A549 (cell line): ENCODE data around the gene KCNK16. TPM values are rescaled to one million over a fixed set of nuclear protein-coding genes. Genes with fewer than 3 reads are reported as not detected.

Source experiments
- ATAC-seq, 2 experiments: fragments of 200-7000 bp in 1 of 2; fragments of >200 bp in 1 of 2; cut with Nextera tagmentation in 1 of 2; cut with Tn5 transposase in 1 of 2; 3 replicates each; pipeline versions ENCODE4 v1.8.0 to v1.9.1; 2018 to 2020; ENCODE audit warnings: mild to moderate bottlenecking in 1 of 2, moderate library complexity in 1 of 2
- CTCF ChIA-PET: fragments of 300-600 bp; sonication (Branson Sonifier 250); formaldehyde crosslinking; extraction: SDS; loops from one replicate; lab custom pipeline; 2021; ENCODE audit warnings: antibody characterized with exemption, inconsistent platforms; lab: Yijun Ruan, JAX
- POLR2A ChIA-PET: fragments of 350-600 bp; formaldehyde crosslinking; extraction: SDS; loops from one replicate; lab custom pipeline; 2021; ENCODE audit warnings: antibody characterized with exemption, inconsistent platforms; lab: Yijun Ruan, JAX
- DNase-seq, 2 experiments: peaks; one replicate each; pipeline versions ENCODE4 v3.0.0 to v3.0.0-alpha.2; 2011 to 2016; ENCODE audit warnings: low read depth in 1 of 2, low spot score in 1 of 2
- FAIRE-seq: peaks from 2 replicates; lab custom pipeline; 2011; peaks lifted over from hg19 to GRCh38; lab: Jason Lieb, UNC
- H3K27ac ChIP-seq, 2 experiments: fragments of >200 bp; sonication (Bioruptor Twin); formaldehyde crosslinking; 3 replicates each; pipeline ENCODE4 v1.5.1; 2016 to 2017
- H3K4me1 ChIP-seq: fragments of >200 bp; sonication (Bioruptor Twin); formaldehyde crosslinking; 3 replicates; pipeline ENCODE4 v1.6.1; 2016
- H3K4me2 ChIP-seq: fragments of >200 bp; sonication (Bioruptor Twin); formaldehyde crosslinking; 3 replicates; pipeline ENCODE4 v1.6.1; 2016
- H3K4me3 ChIP-seq: fragments of >200 bp; sonication (Bioruptor Twin); formaldehyde crosslinking; 3 replicates; pipeline ENCODE4 v1.5.1; 2016
- H3K9me3 ChIP-seq: fragments of >200 bp; sonication (Bioruptor Twin); formaldehyde crosslinking; 3 replicates; pipeline ENCODE4 v1.6.1; 2016
- BHLHE40 ChIP-seq: IDR thresholded peaks from 2 replicates; pipeline ENCODE4 v1.6.1; 2012; ENCODE audit warnings: low read depth, low read length, inconsistent platforms
- CBX8 ChIP-seq: fragments of 200-600 bp; sonication (generic); IDR thresholded peaks from 2 replicates; pipeline ENCODE4 v1.6.1; 2016
- E2F6 ChIP-seq: IDR thresholded peaks from 2 replicates; pipeline ENCODE4 v1.6.1; 2012; ENCODE audit warnings: low read depth, borderline replicate concordance
- EHF ChIP-seq: fragments of 250-450 bp; sonication (Bioruptor Pico); IDR thresholded peaks from 2 replicates; pipeline ENCODE4 v1.5.0; 2020; ENCODE audit warnings: mild to moderate bottlenecking
- EHMT2 ChIP-seq: fragments of 200-600 bp; sonication (generic); IDR thresholded peaks from 2 replicates; pipeline ENCODE4 v1.6.1; 2016; ENCODE audit warnings: antibody characterized with exemption, low read depth, mild to moderate bottlenecking, moderate library complexity
- EP300 ChIP-seq, 2 experiments: fragments of >200 bp; sonication (Bioruptor Twin); formaldehyde crosslinking; IDR thresholded peaks; 2 replicates in 1 of 2; 3 replicates in 1 of 2; pipeline ENCODE4 v1.6.1; 2016 to 2017
- FOSB ChIP-seq: fragments of 250-450 bp; sonication (Bioruptor Pico); IDR thresholded peaks from 2 replicates; pipeline ENCODE4 v1.5.0; 2020; ENCODE audit warnings: mild to moderate bottlenecking, moderate library complexity
- FOSL2 ChIP-seq, 2 experiments: fragments of 450-650 bp in 1 of 2; fragments of >200 bp in 1 of 2; sonication (Bioruptor Twin) in 1 of 2; formaldehyde crosslinking; IDR thresholded peaks; 2 replicates each; pipeline versions ENCODE4 v1.5.0 to v1.6.1; 2016 to 2020; ENCODE audit warnings: mild to moderate bottlenecking in 1 of 2, moderate library complexity in 1 of 2
- GATA3 ChIP-seq: IDR thresholded peaks from 2 replicates; pipeline ENCODE4 v1.6.1; 2012; ENCODE audit warnings: borderline replicate concordance
- HDAC2 ChIP-seq: fragments of 200-600 bp; sonication (generic); IDR thresholded peaks from 2 replicates; pipeline ENCODE4 v1.6.1; 2016
- HOXB5 ChIP-seq: fragments of 250-450 bp; sonication (Bioruptor Pico); IDR thresholded peaks from 2 replicates; pipeline ENCODE4 v1.5.0; 2020; ENCODE audit warnings: mild to moderate bottlenecking, moderate library complexity
- JUN ChIP-seq, 2 experiments: fragments of >200 bp; sonication (Bioruptor Twin); formaldehyde crosslinking; IDR thresholded peaks; 2 replicates in 1 of 2; 3 replicates in 1 of 2; pipeline ENCODE4 v1.6.1; 2016 to 2017
- JUNB ChIP-seq: fragments of >200 bp; sonication (Bioruptor Twin); formaldehyde crosslinking; IDR thresholded peaks from 2 replicates; pipeline ENCODE4 v1.6.1; 2016
- KDM1A ChIP-seq: fragments of 200-600 bp; sonication (generic); IDR thresholded peaks from 2 replicates; pipeline ENCODE4 v1.6.1; 2016; ENCODE audit warnings: low read depth, mild to moderate bottlenecking
- KDM5A ChIP-seq: fragments of 200-600 bp; sonication (generic); IDR thresholded peaks from 2 replicates; pipeline ENCODE4 v1.6.1; 2016; ENCODE audit warnings: antibody characterized with exemption, mild to moderate bottlenecking
- MAFK ChIP-seq: fragments of 450-650 bp; IDR thresholded peaks from 2 replicates; pipeline ENCODE4 v1.6.1; 2014; ENCODE audit not compliant: partially characterized antibody
- MAX ChIP-seq: IDR thresholded peaks from 2 replicates; pipeline ENCODE4 v1.6.1; 2012
- NFE2L2 ChIP-seq: fragments of 150-350 bp; conservative IDR thresholded peaks from 2 replicates; pipeline ENCODE4 v1.6.1; 2014; ENCODE audit warnings: low read length
- NR3C1 ChIP-seq: fragments of >200 bp; sonication (Bioruptor Twin); formaldehyde crosslinking; IDR thresholded peaks from 3 replicates; pipeline ENCODE4 v1.6.1; 2017
- POLR2A ChIP-seq: IDR thresholded peaks from 2 replicates; pipeline ENCODE4 v1.6.1; 2012; ENCODE audit warnings: mild to moderate bottlenecking, low read length
- RAD21 ChIP-seq, 2 experiments: fragments of >200 bp in 1 of 2; sonication (Bioruptor Twin) in 1 of 2; formaldehyde crosslinking in 1 of 2; IDR thresholded peaks in 1 of 2; conservative IDR thresholded peaks in 1 of 2; 2 replicates in 1 of 2; 3 replicates in 1 of 2; pipeline ENCODE4 v1.6.1; 2012 to 2018; ENCODE audit warnings: inconsistent platforms in 1 of 2
- RCOR1 ChIP-seq: fragments of 150-350 bp; IDR thresholded peaks from 2 replicates; pipeline ENCODE4 v1.6.1; 2014; ENCODE audit warnings: antibody characterized with exemption, low read length, low read depth
- RFX5 ChIP-seq: fragments of 450-650 bp; IDR thresholded peaks from 2 replicates; pipeline ENCODE4 v1.7.1; 2014; ENCODE audit warnings: antibody characterized with exemption, mild to moderate bottlenecking, moderate library complexity
- SMC3 ChIP-seq: fragments of >200 bp; sonication (Bioruptor Twin); formaldehyde crosslinking; IDR thresholded peaks from 3 replicates; pipeline ENCODE4 v1.6.1; 2018; ENCODE audit warnings: inconsistent platforms
- SREBF2 ChIP-seq: fragments of 450-650 bp; IDR thresholded peaks from 2 replicates; pipeline ENCODE4 v1.6.1; 2014; ENCODE audit warnings: mild to moderate bottlenecking, moderate library complexity
- ZFP36 ChIP-seq: fragments of 450-650 bp; IDR thresholded peaks from 2 replicates; pipeline ENCODE4 v1.6.1; 2014; ENCODE audit warnings: borderline replicate concordance; ENCODE audit not compliant: partially characterized antibody
- WGBS: methylation state at CpG from one replicate; pipeline ENCODE4 v1.1.6; 2017; ENCODE audit errors: missing lambda C conversion rate; 5-methylcytosine and 5-hydroxymethylcytosine counted together
- polyA plus RNA-seq, 4 experiments: library from polyadenylated mRNA; depleted of rRNA in 3 of 4; stranded (reverse); fragments of >200 nt; fragmentation: RNase III in 1 of 4; extraction: RNeasy Plus Mini Kit Qiagen cat#74134 plus additional on column Dnase treatment in 1 of 4; gene quantifications; 2 replicates in 3 of 4; 3 replicates in 1 of 4; pipeline ENCODE4 v1.2.3, GENCODE V29; 2011 to 2017
- TF ChIP-seq, protein P1 (sequence below): fragments of 200-600 bp; sonication (generic); IDR thresholded peaks from 2 replicates; pipeline ENCODE4 v1.6.1; 2016; ENCODE audit warnings: antibody characterized with exemption, mild to moderate bottlenecking, moderate library complexity

Gene KCNK16
- polyA plus RNA-seq, 2 of the 4 experiments (the other 2 are of a cell fraction) = not detected

DNA sequence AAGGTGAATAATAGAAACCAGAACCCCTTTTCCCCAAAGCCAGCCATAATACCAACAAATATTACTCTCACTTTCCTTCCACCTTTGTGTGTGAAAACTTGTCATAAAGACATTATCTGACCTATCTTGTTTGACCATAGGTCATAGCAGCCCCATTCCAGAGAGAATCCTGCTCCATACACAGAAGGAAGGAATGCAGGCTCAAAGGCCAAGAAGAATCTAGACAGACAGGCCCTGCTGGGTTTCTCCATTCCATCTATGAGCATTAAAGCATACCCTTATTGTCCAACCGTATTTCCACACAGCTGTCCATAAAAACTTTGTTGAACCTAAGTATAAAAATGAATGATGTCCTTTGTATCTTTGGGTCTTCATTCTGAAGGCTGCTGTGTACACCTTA lies 52.5 kb downstream of the KCNK16 start:
- no peak overlapping the region for H3K27ac ChIP-seq
- H3K4me3 ChIP-seq = no peak overlapping the region
- TF ChIP-seq JUNB = no peak
- TF ChIP-seq RCOR1 = no peak
- TF ChIP-seq NR3C1 = no peak
- no peak for TF ChIP-seq RFX5
- TF ChIP-seq SMC3 = no peak
- TF ChIP-seq POLR2A = no peak
- TF ChIP-seq HDAC2 = no peak
- no peak for TF ChIP-seq GATA3
- no peak for TF ChIP-seq KDM1A
- no peak for TF ChIP-seq ZFP36
- no peak for TF ChIP-seq JUN (IDR thresholded peaks at IDR 0.05)
- no peak for TF ChIP-seq KDM5A
- TF ChIP-seq MAFK = no peak
- no peak for TF ChIP-seq RAD21 (conservative IDR thresholded peaks at IDR 0.05 in 1 of 2, IDR thresholded peaks at IDR 0.05 in 1 of 2)
- TF ChIP-seq, protein P1, sequence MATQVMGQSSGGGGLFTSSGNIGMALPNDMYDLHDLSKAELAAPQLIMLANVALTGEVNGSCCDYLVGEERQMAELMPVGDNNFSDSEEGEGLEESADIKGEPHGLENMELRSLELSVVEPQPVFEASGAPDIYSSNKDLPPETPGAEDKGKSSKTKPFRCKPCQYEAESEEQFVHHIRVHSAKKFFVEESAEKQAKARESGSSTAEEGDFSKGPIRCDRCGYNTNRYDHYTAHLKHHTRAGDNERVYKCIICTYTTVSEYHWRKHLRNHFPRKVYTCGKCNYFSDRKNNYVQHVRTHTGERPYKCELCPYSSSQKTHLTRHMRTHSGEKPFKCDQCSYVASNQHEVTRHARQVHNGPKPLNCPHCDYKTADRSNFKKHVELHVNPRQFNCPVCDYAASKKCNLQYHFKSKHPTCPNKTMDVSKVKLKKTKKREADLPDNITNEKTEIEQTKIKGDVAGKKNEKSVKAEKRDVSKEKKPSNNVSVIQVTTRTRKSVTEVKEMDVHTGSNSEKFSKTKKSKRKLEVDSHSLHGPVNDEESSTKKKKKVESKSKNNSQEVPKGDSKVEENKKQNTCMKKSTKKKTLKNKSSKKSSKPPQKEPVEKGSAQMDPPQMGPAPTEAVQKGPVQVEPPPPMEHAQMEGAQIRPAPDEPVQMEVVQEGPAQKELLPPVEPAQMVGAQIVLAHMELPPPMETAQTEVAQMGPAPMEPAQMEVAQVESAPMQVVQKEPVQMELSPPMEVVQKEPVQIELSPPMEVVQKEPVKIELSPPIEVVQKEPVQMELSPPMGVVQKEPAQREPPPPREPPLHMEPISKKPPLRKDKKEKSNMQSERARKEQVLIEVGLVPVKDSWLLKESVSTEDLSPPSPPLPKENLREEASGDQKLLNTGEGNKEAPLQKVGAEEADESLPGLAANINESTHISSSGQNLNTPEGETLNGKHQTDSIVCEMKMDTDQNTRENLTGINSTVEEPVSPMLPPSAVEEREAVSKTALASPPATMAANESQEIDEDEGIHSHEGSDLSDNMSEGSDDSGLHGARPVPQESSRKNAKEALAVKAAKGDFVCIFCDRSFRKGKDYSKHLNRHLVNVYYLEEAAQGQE = no peak
- no peak for TF ChIP-seq HOXB5 (CRISPR knock-in tag)
- no peak for TF ChIP-seq EHF (CRISPR knock-in tag)
- TF ChIP-seq BHLHE40 = no peak
- CTCF ChIA-PET = no interaction called here
- POLR2A ChIA-PET = no interaction called here
- no peak for DNase-seq
- ATAC-seq = no peak
- FAIRE-seq = no peak
- H3K9me3 ChIP-seq = no peaks in the 10 kb centered on the region
- no peak overlapping the region for H3K4me2 ChIP-seq
- WGBS = 48% methylated on average over 1 of the region's 1 CpG
- H3K4me1 ChIP-seq = no peaks in the 10 kb centered on the region

DNA sequence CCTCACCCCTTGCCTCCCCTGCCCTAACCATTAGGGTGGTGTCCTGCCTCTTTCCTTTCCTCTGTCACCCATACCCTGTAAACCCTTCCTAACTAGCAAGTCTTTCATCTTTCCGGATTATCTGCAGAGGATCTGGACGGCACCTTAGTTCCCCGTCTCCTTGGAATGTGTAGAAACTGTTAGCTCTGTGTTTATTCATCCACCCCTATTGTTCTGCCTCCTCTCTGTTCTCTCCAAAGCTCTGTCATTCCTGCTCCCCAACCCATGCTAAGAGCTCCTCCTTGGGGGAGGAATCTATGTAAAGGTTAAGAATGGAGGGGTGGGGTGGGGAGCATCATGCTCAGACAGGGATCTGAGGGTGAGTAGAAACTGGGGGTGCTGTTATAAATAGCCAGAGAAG lies 53.8 kb downstream of the KCNK16 start:
- DNase-seq = no peak
- no peak overlapping the region for H3K4me2 ChIP-seq
- WGBS = 78% methylated on average over 3 of the region's 3 CpGs
- H3K4me1 ChIP-seq = no peaks in the 10 kb centered on the region
- no peak for TF ChIP-seq SREBF2
- no peak for TF ChIP-seq NFE2L2
- no peak for TF ChIP-seq FOSL2 (IDR thresholded peaks at IDR 0.05)
- TF ChIP-seq FOSL2 (CRISPR knock-in tag; IDR thresholded peaks at IDR 0.05) = no peak
- TF ChIP-seq, protein P1 = no peak
- no peak for TF ChIP-seq FOSB (CRISPR knock-in tag)
- no peak for TF ChIP-seq EP300 (IDR thresholded peaks at IDR 0.05)
- no peak for TF ChIP-seq POLR2A
- TF ChIP-seq EHMT2 = no peak
- TF ChIP-seq JUN (IDR thresholded peaks at IDR 0.05) = no peak
- no peak for TF ChIP-seq RCOR1
- TF ChIP-seq MAX = no peak
- no peak for TF ChIP-seq CBX8
- TF ChIP-seq E2F6 = no peak
- H3K4me3 ChIP-seq = no peak overlapping the region
- ATAC-seq = no peak
- POLR2A ChIA-PET = no interaction called here
- CTCF ChIA-PET = no interaction called here
- H3K27ac ChIP-seq = no peak overlapping the region
- no peaks in the 10 kb centered on the region for H3K9me3 ChIP-seq
- FAIRE-seq = no peak
